Activated CD8-positive, alpha-beta memory T cell treated with anti-CD3 and anti-CD28 coated beads, Interleukin-2, amount 10 ng/mL, durations not matched to agents 7 days and 5 days (primary cell): ENCODE data around the gene ADGRL1. TPM values are rescaled to one million over a fixed set of nuclear protein-coding genes. Genes with fewer than 3 reads are reported as not detected.
"Not testable (repeated sequence)": the region's sequence is repeated elsewhere in the genome, so short reads cannot be mapped to it uniquely, and the experiment has no call there.

ENCODE experiments used
- ATAC-seq: fragments of 150-1000 bp; cut with Tn5 transposase; one replicate; pipeline ENCODE4 v1.10.0; 2021; ENCODE audit warnings: moderate library complexity
- CTCF ChIA-PET: fragments of 350-600 bp; sonication (Branson Sonifier 250); formaldehyde crosslinking; loops from one replicate; lab custom pipeline; 2021; ENCODE audit warnings: antibody characterized with exemption; lab: Charles Lee
- DNase-seq: peaks from one replicate; pipeline ENCODE4 v3.0.0-alpha.2; 2020
- H3K27ac Mint-ChIP-seq: one replicate; pipeline ENCODE4 v1.8.0; 2021; ENCODE audit warnings: mild to moderate bottlenecking, mixed read lengths
- H3K27me3 Mint-ChIP-seq: one replicate; pipeline ENCODE4 v1.8.0; 2021; ENCODE audit warnings: mixed read lengths
- H3K36me3 Mint-ChIP-seq: one replicate; pipeline ENCODE4 v1.8.0; 2021; ENCODE audit warnings: mild to moderate bottlenecking, mixed read lengths
- H3K4me1 Mint-ChIP-seq: one replicate; pipeline ENCODE4 v1.8.0; 2021; ENCODE audit warnings: mixed read lengths
- H3K4me3 Mint-ChIP-seq: one replicate; pipeline ENCODE4 v1.8.0; 2021; ENCODE audit warnings: mild to moderate bottlenecking, moderate library complexity, mixed read lengths
- H3K9me3 Mint-ChIP-seq: one replicate; pipeline ENCODE4 v1.8.0; 2022; ENCODE audit warnings: low read depth, mixed read lengths
- total RNA-seq, 2 experiments: library from RNA; stranded (reverse); gene quantifications; one replicate each; pipeline ENCODE4 v1.2.3, GENCODE V29; 2021

Gene ADGRL1
- total RNA-seq, 2 experiments from 2014 or later: 3.7 to 4.3 TPM

- CTCF ChIA-PET: not testable (repeated sequence)
Observed at GRCh38 chr19:14243718-14244117, 37.7 kb upstream of the ADGRL1 start.

GRCh38 chr19:14237014-14237941 lies 31.3 kb upstream of the ADGRL1 start:
- no peak overlapping the region for H3K27ac Mint-ChIP-seq
- ATAC-seq: peak; percentile 51
- H3K4me3 Mint-ChIP-seq: no peak overlapping the region
- H3K9me3 Mint-ChIP-seq: peaks cover 2% of the 10 kb centered on the region
- CTCF ChIA-PET: interaction anchor here (0.7 kb wide), 1 partner anchor 33 kb away, joined by 3 read pairs; no protein-coding TSS in a partner anchor
- DNase-seq: no peak
- peaks cover 14% of the 10 kb centered on the region for H3K4me1 Mint-ChIP-seq
- H3K27me3 Mint-ChIP-seq: no peaks in the 10 kb centered on the region
- peaks cover 1% of the 10 kb centered on the region for H3K36me3 Mint-ChIP-seq

More at GRCh38 chr19:14243718-14244117, 37.7 kb upstream of the ADGRL1 start:
- DNase-seq, H3K27me3 Mint-ChIP-seq, H3K36me3 Mint-ChIP-seq, ATAC-seq, H3K27ac Mint-ChIP-seq, H3K9me3 Mint-ChIP-seq, H3K4me1 Mint-ChIP-seq, H3K4me3 Mint-ChIP-seq: not testable (repeated sequence)

GRCh38 chr19:14232945-14233344 lies 27.0 kb upstream of the ADGRL1 start:
- H3K27ac Mint-ChIP-seq, H3K36me3 Mint-ChIP-seq, H3K9me3 Mint-ChIP-seq, DNase-seq, H3K27me3 Mint-ChIP-seq, H3K4me3 Mint-ChIP-seq, ATAC-seq, CTCF ChIA-PET: not testable (repeated sequence)
- peaks cover 13% of the 10 kb centered on the region for H3K4me1 Mint-ChIP-seq

GRCh38 chr19:14228446-14229071 lies 22.6 kb upstream of the ADGRL1 start:
- H3K36me3 Mint-ChIP-seq, H3K4me1 Mint-ChIP-seq, H3K9me3 Mint-ChIP-seq, DNase-seq, H3K27me3 Mint-ChIP-seq, H3K4me3 Mint-ChIP-seq, ATAC-seq, H3K27ac Mint-ChIP-seq, CTCF ChIA-PET: not testable (repeated sequence)

- CTCF ChIA-PET: interaction anchor here (0.7 to 1.2 kb wide), 3 partner anchors 35 to 205 kb away, joined by 3 read pairs; no protein-coding TSS in a partner anchor
- H3K9me3 Mint-ChIP-seq, H3K4me3 Mint-ChIP-seq, H3K4me1 Mint-ChIP-seq, ATAC-seq, H3K27ac Mint-ChIP-seq, H3K36me3 Mint-ChIP-seq, H3K27me3 Mint-ChIP-seq, DNase-seq: not testable (repeated sequence)
Observed at GRCh38 chr19:14226498-14226897, 20.5 kb upstream of the ADGRL1 start.

- Mint-ChIP-seq H3K9me3 (no peaks in the 10 kb centered on the region), H3K4me1 (peaks cover 16% of the 10 kb centered on the region), H3K36me3 (no peaks in the 10 kb centered on the region), H3K4me3 (no peak overlapping the region), H3K27ac (no peak overlapping the region), H3K27me3 (peaks cover 4% of the 10 kb centered on the region)
- CTCF ChIA-PET: interaction anchor here (1.1 to 1.2 kb wide), 2 partner anchors 183 to 548 kb away, joined by 3 read pairs; no protein-coding TSS in a partner anchor
- no peak for DNase-seq
- ATAC-seq: no peak
Observed at GRCh38 chr19:14222886-14223285, 16.9 kb upstream of the ADGRL1 start.

- CTCF ChIA-PET: interaction anchor here (1.1 to 2.2 kb wide), 4 partner anchors 68 to 127 kb away, joined by 3 to 8 read pairs (median 4); partner anchors contain the start of gene ASF1B
- not testable (repeated sequence) for H3K9me3 Mint-ChIP-seq, H3K27me3 Mint-ChIP-seq, H3K36me3 Mint-ChIP-seq
- H3K27ac Mint-ChIP-seq: peak overlapping the region; percentile 40
- peak overlapping the region; percentile 62 for H3K4me3 Mint-ChIP-seq
- peaks cover 19% of the 10 kb centered on the region for H3K4me1 Mint-ChIP-seq
- ATAC-seq (peak; percentile 87), DNase-seq (peak; percentile 81)
Observed at GRCh38 chr19:14221345-14221744, 15.4 kb upstream of the ADGRL1 start.

GRCh38 chr19:14218620-14219330 lies 12.8 kb upstream of the ADGRL1 start:
- Mint-ChIP-seq H3K4me3 (no peak overlapping the region), H3K9me3 (no peaks in the 10 kb centered on the region), H3K36me3 (no peaks in the 10 kb centered on the region), H3K27ac (no peak overlapping the region), H3K4me1 (peaks cover 20% of the 10 kb centered on the region), H3K27me3 (peaks cover 4% of the 10 kb centered on the region)
- DNase-seq (no peak), ATAC-seq (no peak)
- CTCF ChIA-PET: interaction anchor here (1.3 to 3.0 kb wide), 2 partner anchors 83 to 130 kb away, joined by 9 to 15 read pairs; partner anchors contain the start of gene ASF1B

- not testable (repeated sequence) for H3K4me3 Mint-ChIP-seq, H3K27me3 Mint-ChIP-seq, ATAC-seq, DNase-seq, H3K27ac Mint-ChIP-seq, H3K9me3 Mint-ChIP-seq, H3K36me3 Mint-ChIP-seq
- H3K4me1 Mint-ChIP-seq: peaks cover 20% of the 10 kb centered on the region
- CTCF ChIA-PET: interaction anchor here (1.2 to 3.0 kb wide), 3 partner anchors 82 to 266 kb away, joined by 3 to 15 read pairs (median 9); partner anchors contain the start of gene ASF1B
Observed at GRCh38 chr19:14217886-14218285, 11.9 kb upstream of the ADGRL1 start.

GRCh38 chr19:14214580-14214979 lies 8.6 kb upstream of the ADGRL1 start:
- CTCF ChIA-PET: interaction anchor here (1.5 to 1.6 kb wide), 2 partner anchors 14 to 134 kb away, joined by 3 to 6 read pairs; no protein-coding TSS in a partner anchor
- ATAC-seq (no peak), DNase-seq (no peak)
- Mint-ChIP-seq H3K27me3 (peaks cover 12% of the 10 kb centered on the region), H3K27ac (no peak overlapping the region), H3K4me1 (peaks cover 11% of the 10 kb centered on the region), H3K4me3 (no peak overlapping the region), H3K9me3 (no peaks in the 10 kb centered on the region), H3K36me3 (no peaks in the 10 kb centered on the region)

- H3K9me3 Mint-ChIP-seq, DNase-seq, H3K36me3 Mint-ChIP-seq, H3K27ac Mint-ChIP-seq, H3K4me3 Mint-ChIP-seq, ATAC-seq: not testable (repeated sequence)
- Mint-ChIP-seq H3K4me1 (peaks cover 10% of the 10 kb centered on the region), H3K27me3 (peaks cover 34% of the 10 kb centered on the region)
- CTCF ChIA-PET: interaction anchor here (1.6 kb wide), 1 partner anchor 11 kb away, joined by 4 read pairs; no protein-coding TSS in a partner anchor
Observed at GRCh38 chr19:14210182-14210581, 4.2 kb upstream of the ADGRL1 start.

GRCh38 chr19:14209401-14209800 lies 3.4 kb upstream of the ADGRL1 start:
- Mint-ChIP-seq H3K27me3 (peaks cover 41% of the 10 kb centered on the region), H3K4me1 (peaks cover 15% of the 10 kb centered on the region)
- ATAC-seq, H3K4me3 Mint-ChIP-seq, DNase-seq, H3K27ac Mint-ChIP-seq, H3K9me3 Mint-ChIP-seq, H3K36me3 Mint-ChIP-seq, CTCF ChIA-PET: not testable (repeated sequence)

- peaks cover 50% of the 10 kb centered on the region for H3K27me3 Mint-ChIP-seq
- CTCF ChIA-PET: not testable (repeated sequence)
Observed at GRCh38 chr19:14208496-14208895, 2.5 kb upstream of the ADGRL1 start.

More at GRCh38 chr19:14208496-14208895, 2.5 kb upstream of the ADGRL1 start:
- H3K4me3 Mint-ChIP-seq, H3K36me3 Mint-ChIP-seq, ATAC-seq, DNase-seq, H3K9me3 Mint-ChIP-seq, H3K27ac Mint-ChIP-seq: not testable (repeated sequence)
- H3K4me1 Mint-ChIP-seq: peaks cover 15% of the 10 kb centered on the region
